ENCODE measurements around the gene GAST. TPM values are rescaled to one million over a fixed set of nuclear protein-coding genes. Genes with fewer than 3 reads are reported as not detected.

The GAST gene
- total and polyA plus RNA-seq, 10 of the 15 experiments (the other 5 are each of a cell fraction or from before 2014, with no cell fraction given) = not detected

GRCh38 chr17:41750862-41751261, 38.7 kb downstream of the GAST start:
- ChIA-PET RAD21 (ENCODE audit: unreplicated experiment) (no interaction called here), SMC1A (ENCODE audit: uncharacterized antibody, unreplicated experiment) (no interaction called here), CTCF (interaction anchor here (0.9 to 1.0 kb wide), 2 partner anchors 14 to 51 kb away, joined by 3 read pairs; no protein-coding TSS in a partner anchor), POLR2A (no interaction called here)
- no peak overlapping the region for H3K4me2 ChIP-seq (ENCODE audit: control insufficient read depth, insufficient read depth)
- DNase-seq (ENCODE audit: low read depth, low spot score) = no peak
- H3K4me3 ChIP-seq = no peak overlapping the region
- H3K27me3 ChIP-seq (replicated peaks in 1 of 2; ENCODE audit: control insufficient read depth in 2 of 2, insufficient read depth in 2 of 2, low read length in 1 of 2) = no peaks in the 10 kb centered on the region
- intact Hi-C loops (cut with micrococcal nuclease; ENCODE audit: unreplicated experiment) = no loop called here
- peaks cover 0 to 2% of the 10 kb centered on the region in 2 experiments; a peak in 1 of 4 replicates for H3K36me3 ChIP-seq (ENCODE audit: control insufficient read depth in 2 of 2, insufficient read depth in 2 of 2, low read length in 1 of 2)
- ATAC-seq = no peak
- in situ Hi-C loops (cut with MboI) = no loop called here
- BruUV-seq (replicated peaks) = no TSS peak
- H2AFZ ChIP-seq (ENCODE audit: control insufficient read depth, low read depth, low read length) = no peak overlapping the region
- no peak overlapping the region for H3K9ac ChIP-seq (ENCODE audit: control insufficient read depth, insufficient read depth, low read length)
- no peak overlapping the region for H3K27ac ChIP-seq (ENCODE audit: control insufficient read depth, insufficient read depth)
- no peak for TF ChIP-seq NR2C2 (IDR thresholded peaks at IDR 0.05; ENCODE audit: borderline replicate concordance, control insufficient read depth, insufficient read length, low read depth)
- no peak for TF ChIP-seq IKZF1 (conservative IDR thresholded peaks at IDR 0.05)
- TF ChIP-seq SMAD5 (IDR thresholded peaks at IDR 0.05; ENCODE audit: low read depth) = no peak
- no peak for TF ChIP-seq CHD4 (IDR thresholded peaks at IDR 0.05)
- TF ChIP-seq RUNX3 (IDR thresholded peaks at IDR 0.05; ENCODE audit: low read length) = no peak
- TF ChIP-seq NR2F1 (conservative IDR thresholded peaks at IDR 0.05) = no peak
- TF ChIP-seq ZNF687 (IDR thresholded peaks at IDR 0.05) = no peak
- no peak for TF ChIP-seq STAT3 (IDR thresholded peaks at IDR 0.05; ENCODE audit: low read depth, low read length)
- TF ChIP-seq WRNIP1 (IDR thresholded peaks at IDR 0.05; ENCODE audit: borderline replicate concordance, low read depth, low read length) = no peak
- TF ChIP-seq FOXK2 (IDR thresholded peaks at IDR 0.05) = no peak
- H4K20me1 ChIP-seq (ENCODE audit: control insufficient read depth, insufficient read depth) = no peaks in the 10 kb centered on the region
- FAIRE-seq = no peak
- no peaks in the 10 kb centered on the region for H3K79me2 ChIP-seq (ENCODE audit: control insufficient read depth, insufficient read depth, low read length)
- no peaks in the 10 kb centered on the region for H3K9me3 ChIP-seq (replicated peaks; ENCODE audit: control insufficient read depth, insufficient read depth, low read length)
- 43% methylated on average over 4 of the region's 4 CpGs for WGBS (ENCODE audit: insufficient coverage, insufficient replicate concordance, low lambda C conversion rate, missing lambda C conversion rate)
- no peaks in the 10 kb centered on the region for H3K4me1 ChIP-seq (ENCODE audit: control insufficient read depth, insufficient read depth, low read length)

Measured in GM12878 (cell line).